Fibroblast of skin of left biceps (primary cell): Measurements from ENCODE around the gene TENT5A.

Source experiments
- DNase-seq, 2 experiments: peaks; one replicate each; pipeline ENCODE4 v3.0.0-alpha.2; 2013; ENCODE audit warnings: low read depth in 2 of 2

The TENT5A gene

GRCh38 chr6:81771097-81771496 lies 18.6 kb upstream of the TENT5A start:
- DNase-seq = no peak

- no peak for DNase-seq
Observed at GRCh38 chr6:81770381-81770780, 17.9 kb upstream of the TENT5A start.

GRCh38 chr6:81769824-81770223 lies 17.3 kb upstream of the TENT5A start:
- DNase-seq = no peak

- DNase-seq = no peak
Observed at GRCh38 chr6:81768150-81768942, 15.9 kb upstream of the TENT5A start.

- DNase-seq = peak; percentile 87 to 92
Observed at GRCh38 chr6:81767163-81767891, 14.8 kb upstream of the TENT5A start.

- DNase-seq = peak; percentile 93 to 95
Observed at GRCh38 chr6:81766482-81767069, 14.1 kb upstream of the TENT5A start.

- DNase-seq = no peak
Observed at GRCh38 chr6:81764531-81764930, 12.1 kb upstream of the TENT5A start.

- DNase-seq = no peak
Observed at GRCh38 chr6:81763968-81764367, 11.5 kb upstream of the TENT5A start.

GRCh38 chr6:81763051-81763450 lies 10.6 kb upstream of the TENT5A start:
- DNase-seq = no peak

- no peak for DNase-seq
Observed at GRCh38 chr6:81762606-81763005, 10.1 kb upstream of the TENT5A start.

GRCh38 chr6:81762132-81762531 lies 9.7 kb upstream of the TENT5A start:
- no peak for DNase-seq

GRCh38 chr6:81761197-81761596 lies 8.7 kb upstream of the TENT5A start:
- peak; percentile 43 to 47 for DNase-seq

- DNase-seq = no peak
Observed at GRCh38 chr6:81759782-81760181, 7.3 kb upstream of the TENT5A start.

- no peak for DNase-seq
Observed at GRCh38 chr6:81758221-81758620, 5.7 kb upstream of the TENT5A start.

- no peak for DNase-seq
Observed at GRCh38 chr6:81756690-81757089, 4.2 kb upstream of the TENT5A start.

- peak in 1 of 2 experiments; percentile 44 for DNase-seq
Observed at GRCh38 chr6:81755551-81755950, 3.1 kb upstream of the TENT5A start.

GRCh38 chr6:81754906-81755305 lies 2.4 kb upstream of the TENT5A start:
- no peak for DNase-seq

GRCh38 chr6:81753711-81754577 lies 1.5 kb upstream of the TENT5A start:
- peak in 1 of 2 experiments; percentile 36 for DNase-seq

- DNase-seq = peak; percentile 68 to 70
Observed at GRCh38 chr6:81752921-81753710, 635 bp upstream of the TENT5A start.

GRCh38 chr6:81751388-81752083 lies 945 bp downstream of the TENT5A start:
- no peak for DNase-seq
